PC-3 (cell line): ENCODE data around the gene APBB2. TPM values are rescaled to one million over a fixed set of nuclear protein-coding genes. Genes with fewer than 3 reads are reported as not detected.

Experiments used
- ATAC-seq: fragments of 200-7000 bp; cut with Tn5 transposase; 2 replicates; pipeline ENCODE4 v1.9.1; 2020; ENCODE audit warnings: mild to moderate bottlenecking, moderate library complexity
- BruUV-seq: library from RNA; stranded (reverse); fragments of 400-500 nt; replicated peaks from 2 replicates; lab custom pipeline; 2021; lab: Mats Ljungman, UMichigan
- CTCF ChIA-PET: fragments of 300-600 bp; sonication (Branson Sonifier 250); formaldehyde crosslinking; loops from one replicate; lab custom pipeline; 2022; ENCODE audit warnings: antibody characterized with exemption; lab: Charles Lee
- POLR2A ChIA-PET: fragments of 300-600 bp; sonication (Branson Sonifier 250); formaldehyde crosslinking; loops from one replicate; lab custom pipeline; 2022; ENCODE audit warnings: antibody characterized with exemption; ENCODE audit not compliant: unreplicated experiment; lab: Charles Lee
- DNase-seq: peaks from one replicate; pipeline ENCODE4 v3.0.0-alpha.2; 2015
- H2AFZ ChIP-seq: fragments of 300-600 bp; sonication (generic); 2 replicates; pipeline ENCODE4 v1.6.0; 2016; ENCODE audit warnings: antibody characterized with exemption, low read length
- H3F3A ChIP-seq: fragments of 300-600 bp; sonication (generic); one replicate; pipeline ENCODE4 v1.6.0; 2017; ENCODE audit warnings: antibody characterized with exemption, low read length, control low read depth, mild to moderate bottlenecking; ENCODE audit not compliant: unreplicated experiment
- H3K27ac ChIP-seq: fragments of 300-600 bp; sonication (generic); 2 replicates; pipeline ENCODE4 v1.5.1; 2016; ENCODE audit warnings: mild to moderate bottlenecking, low read length
- H3K27me3 ChIP-seq: fragments of 300-600 bp; sonication (generic); 2 replicates; pipeline ENCODE4 v1.6.1; 2016; ENCODE audit warnings: low read length, mixed read lengths
- H3K36me3 ChIP-seq: fragments of 300-600 bp; sonication (generic); 2 replicates; pipeline ENCODE4 v1.6.1; 2016; ENCODE audit warnings: low read depth, mixed run types, low read length, mixed read lengths
- H3K4me1 ChIP-seq: fragments of 300-600 bp; sonication (generic); 2 replicates; pipeline ENCODE4 v1.5.1; 2016; ENCODE audit warnings: low read length; ENCODE audit not compliant: insufficient read depth
- H3K4me2 ChIP-seq: fragments of 300-600 bp; sonication (generic); 2 replicates; pipeline ENCODE4 v1.6.0; 2016; ENCODE audit warnings: low read length
- H3K4me3 ChIP-seq: fragments of 300-600 bp; sonication (generic); 2 replicates; pipeline ENCODE4 v1.5.1; 2016; ENCODE audit warnings: mild to moderate bottlenecking, low read length, mixed read lengths
- H3K79me2 ChIP-seq: fragments of 300-600 bp; sonication (generic); 2 replicates; pipeline ENCODE4 v1.6.1; 2017; ENCODE audit warnings: low read length, mixed read lengths
- H3K9ac ChIP-seq: fragments of 300-600 bp; sonication (generic); 2 replicates; pipeline ENCODE4 v1.6.0; 2016; ENCODE audit warnings: mild to moderate bottlenecking, low read length
- H3K9me2 ChIP-seq: fragments of 300-600 bp; sonication (generic); replicated peaks from 2 replicates; pipeline ENCODE4 v1.6.1; 2016; ENCODE audit warnings: mixed run types, low read length, mixed read lengths
- H3K9me3 ChIP-seq: fragments of 300-600 bp; sonication (generic); 2 replicates; pipeline ENCODE4 v1.6.1; 2016; ENCODE audit warnings: low read length, mixed read lengths
- H4K20me1 ChIP-seq: fragments of 300-600 bp; sonication (generic); 2 replicates; pipeline ENCODE4 v1.6.1; 2016; ENCODE audit warnings: low read length, mixed read lengths
- EZH2 ChIP-seq: fragments of 300-600 bp; sonication (generic); IDR thresholded peaks from one replicate; pipeline ENCODE4 v1.6.1; 2017; ENCODE audit warnings: antibody characterized with exemption, mild to moderate bottlenecking, low read length; ENCODE audit not compliant: unreplicated experiment
- EZH2phosphoT487 ChIP-seq: fragments of 300-600 bp; sonication (generic); IDR thresholded peaks from 2 replicates; pipeline ENCODE4 v1.6.1; 2018; ENCODE audit warnings: mild to moderate bottlenecking, antibody characterized with exemption, low read length, borderline replicate concordance
- intact Hi-C: fragments of 100-400 bp; cut with micrococcal nuclease; formaldehyde crosslinking; loops from 2 replicates; pipeline ENCODE4 v1.9.0; 2023
- total RNA-seq: library from RNA; depleted of rRNA; stranded (reverse); fragments of >200 nt; gene quantifications from 2 replicates; pipeline ENCODE4 v1.2.3, GENCODE V29; 2014
- TF ChIP-seq, protein P1 (sequence below): fragments of 300-600 bp; sonication (generic); conservative IDR thresholded peaks from 2 replicates; pipeline ENCODE4 v1.5.1; 2017; ENCODE audit warnings: antibody characterized with exemption, low read depth, mild to moderate bottlenecking, low read length

The APBB2 gene
- total RNA-seq, 1 experiment from 2014 or later, result 24.7 TPM

DNA sequence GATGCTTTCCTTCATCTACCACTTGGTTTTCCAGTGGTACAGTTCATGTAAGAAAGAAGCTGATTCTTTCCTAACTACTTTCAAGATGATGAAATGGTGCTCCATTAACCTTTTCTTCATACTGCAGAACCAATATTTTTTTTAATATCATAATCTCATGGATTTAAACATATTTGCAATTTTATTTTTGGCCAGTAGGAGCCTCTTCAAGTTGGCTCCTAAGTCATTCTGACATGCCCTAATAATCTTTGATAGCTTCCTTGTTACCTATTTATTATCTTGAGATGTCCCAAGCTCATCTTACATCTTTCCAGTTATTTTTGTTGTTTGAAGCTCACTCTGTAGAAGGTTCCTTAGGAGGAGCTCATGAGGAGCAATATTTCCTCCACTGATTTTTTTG, 170.2 kb downstream of the APBB2 start:
- Histone ChIP-seq H3K4me3 (no peak overlapping the region), H3F3A (no peaks in the 10 kb centered on the region), H3K4me2 (no peak overlapping the region), H3K4me1 (no peaks in the 10 kb centered on the region), H4K20me1 (no peaks in the 10 kb centered on the region), H3K9ac (no peak overlapping the region), H3K27me3 (no peaks in the 10 kb centered on the region), H3K79me2 (no peaks in the 10 kb centered on the region), H3K9me3 (0 out of 2 replicates have a peak, but pooled peaks cover 3% of the 10 kb centered on the region), H3K36me3 (no peaks in the 10 kb centered on the region; the same call in 1 of the 2 replicates), H2AFZ (no peak overlapping the region), H3K27ac (no peak overlapping the region), H3K9me2 (no peaks in the 10 kb centered on the region)
- TF ChIP-seq EZH2 (no peak), EZH2phosphoT487 (no peak)
- TF ChIP-seq, protein P1, sequence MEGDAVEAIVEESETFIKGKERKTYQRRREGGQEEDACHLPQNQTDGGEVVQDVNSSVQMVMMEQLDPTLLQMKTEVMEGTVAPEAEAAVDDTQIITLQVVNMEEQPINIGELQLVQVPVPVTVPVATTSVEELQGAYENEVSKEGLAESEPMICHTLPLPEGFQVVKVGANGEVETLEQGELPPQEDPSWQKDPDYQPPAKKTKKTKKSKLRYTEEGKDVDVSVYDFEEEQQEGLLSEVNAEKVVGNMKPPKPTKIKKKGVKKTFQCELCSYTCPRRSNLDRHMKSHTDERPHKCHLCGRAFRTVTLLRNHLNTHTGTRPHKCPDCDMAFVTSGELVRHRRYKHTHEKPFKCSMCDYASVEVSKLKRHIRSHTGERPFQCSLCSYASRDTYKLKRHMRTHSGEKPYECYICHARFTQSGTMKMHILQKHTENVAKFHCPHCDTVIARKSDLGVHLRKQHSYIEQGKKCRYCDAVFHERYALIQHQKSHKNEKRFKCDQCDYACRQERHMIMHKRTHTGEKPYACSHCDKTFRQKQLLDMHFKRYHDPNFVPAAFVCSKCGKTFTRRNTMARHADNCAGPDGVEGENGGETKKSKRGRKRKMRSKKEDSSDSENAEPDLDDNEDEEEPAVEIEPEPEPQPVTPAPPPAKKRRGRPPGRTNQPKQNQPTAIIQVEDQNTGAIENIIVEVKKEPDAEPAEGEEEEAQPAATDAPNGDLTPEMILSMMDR, result peak; percentile 36; the same call in 1 of the 2 replicates
- CTCF ChIA-PET, result interaction anchor here (0.5 kb wide), 1 partner anchor 54 kb away, joined by 3 read pairs; no protein-coding TSS in a partner anchor
- no TSS peak for BruUV-seq
- intact Hi-C loops, result no loop called here
- POLR2A ChIA-PET, result no interaction called here
- no peak for ATAC-seq
- DNase-seq, result peak; percentile 29

DNA sequence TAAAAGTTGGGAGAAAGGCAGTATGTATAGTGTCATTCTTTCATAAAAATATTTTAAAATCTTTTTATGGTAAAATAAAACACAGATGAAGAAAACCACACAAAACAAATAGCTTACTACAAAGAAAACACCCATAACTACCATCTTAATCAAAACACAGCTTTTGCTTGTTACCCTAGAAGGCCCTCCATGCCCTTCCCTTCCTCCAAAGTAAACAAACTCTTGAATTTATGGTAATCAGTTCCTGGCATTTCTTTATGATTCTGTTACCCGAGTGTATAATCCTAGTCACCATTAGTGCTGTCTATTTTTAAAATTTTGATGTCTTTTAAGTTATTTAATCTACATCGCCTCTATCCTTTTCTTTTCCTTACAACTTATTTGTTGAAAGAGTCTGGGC, 170.9 kb downstream of the APBB2 start:
- Histone ChIP-seq H3F3A (no peaks in the 10 kb centered on the region), H3K27ac (no peak overlapping the region), H3K4me3 (no peak overlapping the region), H3K36me3 (no peaks in the 10 kb centered on the region; the same call in 1 of the 2 replicates), H2AFZ (no peak overlapping the region), H3K9ac (no peak overlapping the region), H3K9me3 (0 out of 2 replicates have a peak, but pooled peaks cover 3% of the 10 kb centered on the region), H4K20me1 (no peaks in the 10 kb centered on the region), H3K27me3 (no peaks in the 10 kb centered on the region), H3K4me1 (no peaks in the 10 kb centered on the region), H3K4me2 (no peak overlapping the region), H3K79me2 (no peaks in the 10 kb centered on the region), H3K9me2 (no peaks in the 10 kb centered on the region)
- TF ChIP-seq EZH2, result no peak
- TF ChIP-seq EZH2phosphoT487, result no peak
- TF ChIP-seq, protein P1, result no peak
- POLR2A ChIA-PET, result no interaction called here
- no TSS peak for BruUV-seq
- ATAC-seq (no peak), DNase-seq (no peak)
- intact Hi-C loops, result no loop called here
- CTCF ChIA-PET, result no interaction called here

DNA sequence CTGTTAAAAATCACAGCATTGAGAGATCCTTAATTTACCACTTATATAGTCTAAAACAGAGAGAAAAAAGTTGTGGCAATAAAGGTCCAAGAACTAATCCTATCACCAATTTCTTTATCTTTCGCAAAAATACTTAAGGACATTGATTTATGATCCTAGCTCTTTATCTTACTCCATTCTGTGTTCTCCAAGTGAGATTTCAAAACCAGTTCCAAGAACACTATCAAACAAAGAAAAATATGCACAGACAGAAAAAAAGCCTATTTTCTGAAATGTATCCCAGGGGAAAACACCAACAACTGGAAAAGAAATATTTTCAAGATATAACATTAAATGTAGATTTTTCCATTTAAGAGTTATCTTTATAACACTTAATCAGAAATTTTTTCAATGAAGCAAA, 172.8 kb downstream of the APBB2 start:
- ChIA-PET POLR2A (no interaction called here), CTCF (no interaction called here)
- Histone ChIP-seq H3K9me3 (0 out of 2 replicates have a peak, but pooled peaks cover 3% of the 10 kb centered on the region), H3K9me2 (no peaks in the 10 kb centered on the region), H3K9ac (no peak overlapping the region), H3K4me2 (no peak overlapping the region), H3K79me2 (no peaks in the 10 kb centered on the region), H3K27me3 (no peaks in the 10 kb centered on the region), H3K4me3 (no peak overlapping the region), H4K20me1 (no peaks in the 10 kb centered on the region), H3K4me1 (no peaks in the 10 kb centered on the region), H2AFZ (no peak overlapping the region), H3K27ac (no peak overlapping the region), H3K36me3 (no peaks in the 10 kb centered on the region), H3F3A (no peaks in the 10 kb centered on the region)
- ATAC-seq, result no peak
- TF ChIP-seq EZH2, result no peak
- no peak for TF ChIP-seq EZH2phosphoT487
- TF ChIP-seq, protein P1, result no peak
- intact Hi-C loops, result no loop called here
- no peak for DNase-seq
- no TSS peak for BruUV-seq
